ENCODE results near the gene TNFAIP8L2. TPM values are rescaled to one million over a fixed set of nuclear protein-coding genes. Genes with fewer than 3 reads are reported as not detected.
A peak's percentile ranks its signal among the peaks of the same experiment; 100 is the strongest.
"Not testable (repeated sequence)": the region's sequence is repeated elsewhere in the genome, so short reads cannot be mapped to it uniquely, and the experiment has no call there.

Gene TNFAIP8L2
- total RNA-seq, 2 donors from 2014 or later: 0.40 to 2.8 TPM

DNA sequence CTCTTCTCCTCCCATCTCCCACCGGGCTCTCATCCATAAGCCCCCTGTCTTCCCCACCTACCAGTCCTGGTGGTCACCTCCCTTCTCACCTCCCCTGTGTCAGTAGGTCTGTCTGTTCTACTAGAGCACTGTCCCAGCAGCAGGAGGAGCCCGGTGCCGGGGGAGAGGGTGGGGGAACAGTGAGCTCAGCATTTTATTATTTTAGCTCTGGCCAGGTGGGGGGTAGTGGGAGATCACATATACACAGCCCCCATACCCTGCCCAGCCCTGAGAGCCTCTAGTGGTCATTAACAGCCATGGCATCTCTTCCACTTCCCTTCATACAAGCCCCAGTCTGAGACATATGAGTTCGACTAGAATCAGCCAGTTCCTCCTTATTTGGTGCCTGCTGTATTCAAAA is 19.4 kb downstream of the TNFAIP8L2 start, which contains the start of gene TMOD4:
Gene TMOD4, minus strand, starts transcription at position 119 of the 400 bp plus-strand sequence. CDS start 1,106 bp downstream, outside the sequence.
- ATAC-seq (peak; percentile 55), DNase-seq (no peak)
- intact Hi-C loops (cut with DNase I, micrococcal nuclease): no loop called here

DNA sequence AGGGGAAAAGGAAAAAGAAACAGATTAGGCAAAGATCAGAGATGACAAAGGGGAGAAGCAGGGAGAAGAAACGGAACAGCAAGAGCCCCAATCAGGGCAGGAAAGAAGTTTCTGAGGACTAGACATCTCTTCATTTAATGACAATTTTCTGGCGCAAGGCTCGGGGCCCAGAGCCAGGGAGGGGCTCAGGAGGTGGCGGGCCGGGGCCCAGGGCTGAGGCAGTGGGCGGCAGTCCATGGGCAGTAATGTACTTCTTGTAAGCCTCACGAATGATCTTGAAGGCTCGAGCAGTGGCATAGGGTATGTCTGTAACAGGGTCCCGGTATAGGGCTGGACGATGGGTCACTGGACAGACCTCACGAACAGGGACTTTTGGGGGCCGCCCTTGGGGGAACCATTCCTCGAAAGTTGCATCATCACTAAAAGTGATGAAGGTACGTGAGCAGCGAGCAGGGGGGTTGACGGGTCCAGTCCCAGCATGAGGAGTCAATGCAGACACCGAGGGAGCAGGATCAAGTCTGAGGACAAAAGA is 20.1 kb downstream of the TNFAIP8L2 start:
- intact Hi-C loops (cut with DNase I, micrococcal nuclease): no loop called here
- ATAC-seq: no peak
- no peak for DNase-seq

DNA sequence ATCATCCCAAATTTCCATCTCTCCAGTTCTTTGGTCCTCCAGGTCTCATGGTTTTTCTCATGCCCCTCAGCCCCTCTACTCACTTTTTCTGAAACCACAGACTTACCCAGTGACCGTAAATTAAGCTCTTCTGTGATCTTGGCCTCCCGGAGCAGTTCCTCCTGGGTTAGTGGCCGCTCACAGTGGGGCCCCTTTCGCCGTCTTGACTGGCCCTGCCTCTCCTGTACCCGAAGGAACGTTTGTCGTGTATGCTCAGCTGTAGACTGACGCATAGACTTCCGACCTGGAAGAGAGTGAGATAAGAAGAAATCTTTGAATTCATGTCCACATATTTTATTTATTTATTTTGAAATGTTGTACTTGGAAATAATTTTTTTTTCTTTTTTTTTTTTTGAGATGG is 27.8 kb downstream of the TNFAIP8L2 start:
- DNase-seq (no peak), ATAC-seq (no peak)
- intact Hi-C loops (cut with DNase I, micrococcal nuclease): no loop called here

DNA sequence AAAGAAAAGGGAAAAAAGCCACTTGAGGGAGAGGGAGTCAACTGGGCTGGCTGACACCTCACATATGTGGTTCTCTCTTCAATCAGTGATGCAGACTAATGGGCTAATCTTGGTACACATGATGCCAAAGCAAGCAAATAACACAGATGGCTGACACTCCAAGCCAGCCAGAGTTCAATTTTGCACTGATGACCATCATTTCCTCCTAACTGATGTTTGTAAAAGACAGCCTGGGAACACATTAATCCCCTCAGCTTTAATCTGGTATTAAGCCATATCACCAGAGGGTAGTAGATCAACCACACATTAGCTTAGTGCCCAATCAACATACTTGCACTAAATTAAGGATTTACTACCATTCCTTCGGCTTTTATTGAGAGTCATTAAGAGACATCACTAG is 30.8 kb downstream of the TNFAIP8L2 start:
- DNase-seq (no peak), ATAC-seq (no peak)
- intact Hi-C loops (cut with DNase I, micrococcal nuclease): no loop called here

DNA sequence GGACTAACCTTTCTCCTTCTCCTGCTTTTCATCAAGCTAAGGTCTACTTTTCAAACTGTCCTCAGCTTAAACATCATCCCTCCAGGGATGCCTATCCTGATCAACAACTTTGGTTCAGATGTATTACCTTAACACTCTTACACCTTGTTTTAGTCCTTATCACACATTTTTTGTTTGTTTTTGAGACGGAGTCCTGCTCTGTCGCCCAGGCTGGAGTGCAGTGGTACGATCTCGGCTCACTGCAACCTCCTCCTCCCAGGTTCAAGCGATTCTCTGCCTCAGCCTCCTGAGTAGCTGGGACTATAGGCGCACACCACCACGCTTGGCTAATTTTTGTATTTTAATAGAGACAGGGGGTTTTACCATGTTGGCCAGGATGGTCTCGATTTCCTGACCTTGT is 32.2 kb downstream of the TNFAIP8L2 start:
- ATAC-seq; intact Hi-C loops (cut with DNase I, micrococcal nuclease); DNase-seq: not testable (repeated sequence)

DNA sequence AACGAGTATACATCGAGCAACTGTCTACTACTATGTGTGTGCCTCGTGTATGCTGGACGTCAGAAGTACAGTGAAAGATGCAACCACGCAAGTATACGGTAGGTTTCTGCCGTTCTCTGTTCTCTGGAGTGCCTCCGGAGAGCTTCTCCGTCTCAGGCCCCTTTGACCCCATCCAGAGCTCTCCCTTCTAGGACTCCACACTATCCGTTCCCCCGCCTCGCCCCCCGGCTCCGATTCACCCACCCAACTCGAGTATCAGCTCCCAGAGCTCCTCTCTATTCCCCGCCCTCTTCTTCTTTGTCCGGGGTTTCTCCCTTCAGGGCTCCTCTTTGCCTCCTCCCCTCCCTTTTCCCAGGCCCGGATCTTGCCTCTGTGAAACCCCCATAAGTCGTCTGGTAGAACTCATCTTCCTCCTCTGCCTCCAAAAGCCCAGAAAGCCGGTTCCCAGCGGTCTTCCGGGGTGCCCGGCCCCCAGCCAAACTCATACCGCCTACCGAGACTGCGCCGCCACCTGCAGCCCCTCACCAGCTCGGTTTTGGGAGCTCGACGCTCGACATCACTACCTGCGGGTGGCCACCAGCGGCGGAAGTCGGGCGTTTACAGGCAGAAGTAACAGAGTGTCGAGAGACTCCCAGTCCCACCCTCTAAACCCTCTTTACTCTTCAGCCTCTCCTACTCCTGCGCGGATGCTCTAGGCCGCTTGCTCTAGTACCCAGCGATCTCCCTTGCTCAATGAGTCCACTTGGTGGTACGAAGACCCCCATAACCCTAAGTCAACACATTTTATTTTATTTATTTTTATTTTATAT is 33.4 kb downstream of the TNFAIP8L2 start, which contains the start of gene VPS72:
Gene VPS72, minus strand, starts transcription at position 561 of the 809 bp plus-strand sequence. Its CDS starts 76 bp downstream, at position 485.
- DNase-seq: peak; percentile 87 to 90
- ATAC-seq: peak; percentile 94
- intact Hi-C loops (cut with DNase I, micrococcal nuclease): no loop called here

DNA sequence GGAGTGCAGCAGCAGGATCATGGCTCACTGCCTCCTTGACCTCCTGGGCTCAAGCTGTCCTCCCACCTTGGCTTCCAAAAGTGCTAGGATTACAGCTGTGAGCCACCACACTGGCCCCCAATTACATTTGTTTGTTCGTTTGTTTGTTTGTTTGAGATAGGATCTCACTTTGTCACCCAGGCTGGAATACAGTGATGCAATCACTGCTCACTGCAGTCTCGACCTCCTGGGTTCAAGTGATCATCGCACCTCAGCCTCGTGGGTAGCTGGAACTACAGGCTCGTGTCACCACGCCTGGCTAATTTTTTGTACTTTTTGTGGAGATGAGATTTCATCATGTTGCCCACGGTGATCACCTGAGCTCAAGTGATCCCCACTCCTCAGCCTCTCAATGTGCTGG is 35.6 kb downstream of the TNFAIP8L2 start:
- intact Hi-C loops (cut with DNase I, micrococcal nuclease): no loop called here
- ATAC-seq: no peak
- no peak for DNase-seq

DNA sequence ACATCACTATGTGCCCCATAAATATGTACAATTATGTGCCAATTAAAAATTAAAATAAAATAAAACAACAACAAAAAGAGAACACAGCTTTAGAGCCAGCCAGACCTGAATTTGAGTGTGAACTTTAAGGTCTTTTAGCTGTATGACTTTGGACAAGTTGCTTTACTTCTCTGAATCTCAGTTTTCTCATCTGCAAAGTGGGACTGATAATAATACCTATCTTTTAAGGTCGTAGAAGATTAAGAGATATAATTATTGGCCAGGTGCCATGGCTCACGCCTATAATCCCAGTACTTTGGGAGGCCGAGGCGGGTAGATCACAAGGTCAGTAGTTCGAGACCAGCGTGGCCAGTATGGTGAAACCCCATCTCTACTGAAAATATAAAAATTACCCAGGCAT is 36.9 kb downstream of the TNFAIP8L2 start:
- DNase-seq: no peak
- intact Hi-C loops (cut with DNase I, micrococcal nuclease): no loop called here

DNA sequence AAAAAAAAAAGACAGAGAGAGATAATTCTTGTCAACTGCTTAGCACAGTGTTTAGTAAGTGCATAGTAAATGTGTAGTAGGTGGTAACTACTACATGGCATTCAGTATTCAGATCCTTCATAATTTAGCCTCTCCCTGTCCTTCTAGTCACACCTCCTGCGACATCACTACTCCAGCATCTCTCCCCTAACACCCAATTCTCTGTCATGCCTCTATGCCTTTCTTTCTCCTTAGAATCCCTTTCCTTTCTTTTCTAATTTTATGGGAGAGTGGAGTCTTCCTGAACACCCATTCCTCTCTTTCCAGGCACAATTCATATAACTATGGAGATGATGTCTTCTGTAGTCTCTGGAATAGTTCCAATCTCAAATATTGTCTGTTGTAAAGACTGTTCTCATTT is 37.4 kb downstream of the TNFAIP8L2 start:
- DNase-seq: no peak
- intact Hi-C loops (cut with DNase I, micrococcal nuclease): no loop called here
- no peak for ATAC-seq

More for the DNA sequence above, 36.9 kb downstream of the TNFAIP8L2 start:
- no peak for ATAC-seq

DNA sequence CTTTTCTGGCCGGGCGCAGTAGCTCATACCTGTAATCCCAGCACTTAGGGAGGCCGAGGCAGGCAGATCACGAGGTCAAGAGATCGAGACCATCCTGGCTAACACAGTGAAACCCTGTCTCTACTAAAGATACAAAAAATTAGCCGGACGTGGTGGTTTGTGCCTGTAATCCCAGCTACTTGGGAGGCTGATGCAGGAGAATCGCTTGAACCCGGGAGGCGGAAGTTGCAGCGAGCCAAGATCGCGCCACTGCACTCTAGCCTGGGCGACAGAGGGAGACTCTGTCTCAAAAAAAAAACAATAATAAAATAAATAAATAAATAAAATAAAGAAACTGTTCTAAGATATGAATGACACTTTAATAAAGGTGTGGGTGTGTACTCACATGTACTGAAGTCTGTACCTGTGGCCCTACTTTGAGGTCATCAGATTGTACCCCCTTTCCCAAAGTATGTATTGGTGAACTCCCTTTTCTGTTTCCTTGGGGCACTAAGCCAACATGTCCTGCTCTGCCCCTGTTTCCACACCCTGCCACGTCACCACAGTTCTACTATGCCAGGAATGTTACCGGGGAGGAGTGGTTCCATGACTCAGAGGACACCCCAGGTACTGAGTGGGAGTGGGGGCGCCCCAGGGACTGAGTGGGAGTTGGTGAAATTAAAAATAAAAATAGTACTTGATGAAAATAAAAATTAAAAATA is 38.6 kb downstream of the TNFAIP8L2 start:
- DNase-seq (peak; percentile 86 to 94), ATAC-seq (peak; percentile 69)
- intact Hi-C loops (cut with DNase I, micrococcal nuclease): loop anchor here in 1 of 2 donors (5.0 kb wide), 1 partner anchor 57 kb away; the partner anchor contains the start of gene PSMD4

DNA sequence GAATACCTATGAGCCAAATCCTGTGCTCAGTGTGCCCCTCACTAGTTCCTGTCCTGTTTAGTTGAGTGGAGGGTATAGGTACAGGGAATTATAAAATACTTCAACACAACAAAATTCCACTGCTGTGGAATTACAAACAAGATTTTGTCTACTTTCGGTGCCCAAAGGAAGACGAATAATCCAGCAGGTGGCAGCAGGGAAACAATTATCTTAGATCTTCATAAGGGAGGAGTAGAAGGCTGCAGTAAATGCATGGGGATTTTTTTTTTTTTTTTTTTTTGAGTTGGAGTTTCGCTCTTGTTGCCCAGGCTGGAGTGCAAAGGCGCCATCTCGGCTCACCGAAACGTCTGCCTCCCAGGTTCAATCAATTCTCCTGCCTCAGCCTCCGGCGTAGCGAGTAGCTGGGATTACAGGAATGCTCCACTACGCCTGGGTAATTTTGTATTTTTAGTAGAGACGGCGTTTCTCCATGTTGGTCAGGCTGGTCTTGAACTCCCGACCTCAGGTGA is 39.9 kb downstream of the TNFAIP8L2 start:
- ATAC-seq (peak; percentile 48), DNase-seq (peak; percentile 80 to 83)
- intact Hi-C loops (cut with DNase I, micrococcal nuclease): loop anchor here in 1 of 2 donors (5.0 kb wide), 1 partner anchor 56 kb away; the partner anchor contains the start of gene PSMD4

DNA sequence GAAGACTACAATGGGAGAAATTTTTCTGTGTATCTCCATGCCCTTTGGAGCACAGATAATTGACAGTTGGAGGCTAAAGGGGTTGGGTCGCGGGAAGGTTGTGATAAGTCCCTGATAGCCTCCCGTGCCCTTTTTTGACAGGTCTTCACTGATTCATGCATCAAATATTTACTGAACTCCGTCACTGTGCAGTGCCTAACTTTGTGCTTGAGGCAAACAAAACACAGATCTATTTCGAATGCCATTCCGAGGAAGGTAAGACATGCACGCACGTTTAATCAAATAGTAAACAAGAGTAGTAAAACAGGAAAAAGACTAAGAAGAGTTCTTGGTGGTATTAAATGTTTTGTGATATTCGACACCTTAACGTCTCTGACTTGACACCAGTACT is 41.4 kb downstream of the TNFAIP8L2 start:
- ATAC-seq (peak; percentile 3), DNase-seq (peak in 1 of 2 donors; percentile 21)
- intact Hi-C loops (cut with DNase I, micrococcal nuclease): loop anchor here in 1 of 2 donors (5.0 kb wide), 1 partner anchor 54 kb away; the partner anchor contains the start of gene PSMD4

DNA sequence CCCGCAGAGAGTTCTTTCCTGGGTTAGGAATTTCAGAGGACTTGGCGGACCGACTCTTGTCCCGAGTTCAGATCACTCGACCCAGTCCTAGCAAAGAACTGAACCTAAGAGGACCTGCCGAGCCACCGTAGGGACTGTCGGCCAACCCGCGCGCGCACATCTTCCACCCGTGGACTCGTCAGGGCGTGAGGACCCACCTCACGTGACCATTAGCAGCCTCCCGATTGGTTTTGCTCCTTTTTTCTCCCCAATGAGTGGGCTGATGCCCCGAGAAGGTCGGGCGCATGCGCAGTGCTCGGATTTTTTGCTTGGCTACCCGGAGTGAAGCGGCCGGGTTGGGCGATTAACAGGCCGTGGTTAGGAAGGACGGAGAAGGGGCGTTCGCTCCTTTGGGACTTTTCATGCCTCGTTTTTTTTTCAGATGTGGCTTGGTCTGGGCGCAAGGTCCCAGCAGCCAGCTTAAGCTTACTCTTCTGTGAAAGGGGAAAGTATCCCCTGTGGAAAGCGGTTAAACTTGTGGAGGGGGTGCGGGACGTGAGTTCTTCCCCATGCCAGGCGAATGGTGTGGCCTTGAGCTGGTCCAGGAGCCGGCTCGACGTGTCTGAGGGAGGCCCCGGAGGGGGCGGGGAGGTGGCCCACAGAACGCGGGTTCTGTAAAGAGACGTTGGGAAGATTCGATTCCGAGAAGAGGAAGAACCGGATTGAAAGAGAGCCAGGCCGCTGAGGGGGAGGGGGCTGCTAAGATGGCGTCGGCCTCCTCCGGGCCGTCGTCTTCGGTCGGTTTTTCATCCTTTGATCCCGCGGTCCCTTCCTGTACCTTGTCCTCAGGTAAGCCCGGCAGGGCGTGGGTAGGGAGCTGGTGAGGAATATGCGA is 42.0 kb downstream of the TNFAIP8L2 start, which contains the start of gene PIP5K1A:
Gene PIP5K1A, plus strand, starts transcription at position 299 of the 874 bp plus-strand sequence. Its CDS starts 445 bp downstream, at position 744.
- intact Hi-C loops (cut with DNase I, micrococcal nuclease): loop anchor here in 1 of 2 donors (5.0 kb wide), 1 partner anchor 54 kb away; the partner anchor contains the start of gene PSMD4
- ATAC-seq (peak; percentile 72), DNase-seq (peak; percentile 99)

DNA sequence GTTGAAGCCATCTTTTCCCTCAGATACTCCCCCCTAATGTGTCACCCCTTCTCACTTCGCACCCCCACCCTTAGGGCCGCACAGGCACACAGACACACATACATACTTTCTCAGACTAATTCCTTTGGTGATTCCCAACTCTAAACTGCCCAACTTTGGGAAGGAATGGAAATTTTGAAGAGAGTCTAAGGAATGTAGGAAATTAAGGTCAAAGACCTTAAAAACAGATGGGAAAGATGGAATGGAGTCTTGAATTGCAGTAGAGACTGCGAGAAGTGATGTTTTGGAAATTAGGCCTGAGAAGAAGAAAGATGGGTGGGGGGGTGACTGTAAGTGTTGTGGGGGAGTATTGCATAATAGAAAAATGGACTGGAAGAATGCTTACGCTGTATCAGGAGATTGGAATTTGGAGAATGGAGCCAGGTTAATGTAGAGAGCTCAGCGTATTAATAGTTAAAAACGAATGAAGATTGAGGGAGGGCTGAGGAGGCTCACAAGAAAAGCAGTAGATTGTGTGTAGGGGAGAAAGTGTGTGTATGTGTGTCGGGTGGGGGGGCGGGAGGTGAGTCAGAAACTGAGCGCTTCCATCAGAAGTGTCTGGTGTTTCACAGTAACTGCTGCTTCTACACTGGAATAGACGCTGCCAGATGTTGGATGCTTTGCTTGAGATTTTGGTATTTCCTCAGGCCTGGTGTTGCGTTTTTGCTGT is 43.6 kb downstream of the TNFAIP8L2 start:
- intact Hi-C loops (cut with DNase I, micrococcal nuclease): loop anchor here in 1 of 2 donors (5.0 kb wide), 1 partner anchor 52 kb away; the partner anchor contains the start of gene PSMD4
- DNase-seq: no peak
- ATAC-seq: no peak

DNA sequence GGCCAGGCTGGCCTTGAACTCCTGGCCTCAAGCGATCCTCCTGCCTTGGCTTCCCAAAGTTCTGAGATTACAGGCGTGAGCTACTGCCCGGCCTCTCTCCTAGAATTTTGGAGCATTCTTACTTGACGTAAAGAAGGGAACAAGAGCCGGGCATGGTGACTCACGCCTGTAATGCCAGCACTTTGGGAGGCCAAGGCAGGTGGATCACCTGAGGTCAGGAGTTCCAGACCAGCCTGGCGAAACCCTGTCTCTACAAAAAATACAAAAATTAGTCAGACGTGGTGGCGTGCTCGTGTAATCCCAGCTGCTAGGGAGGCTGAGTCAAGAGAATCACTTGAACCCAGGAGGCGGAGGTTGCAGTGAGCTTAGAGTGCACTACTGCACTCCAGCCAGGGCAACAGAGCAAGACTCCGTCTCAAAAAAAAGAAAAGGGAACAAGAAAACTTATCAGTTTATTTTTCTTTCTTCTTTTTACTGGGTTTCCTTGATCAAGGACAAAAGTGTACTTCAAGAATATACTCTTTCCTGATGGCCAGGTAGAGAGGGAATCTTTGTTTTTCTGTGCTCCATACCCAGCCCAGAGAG is 49.0 kb downstream of the TNFAIP8L2 start:
- intact Hi-C loops (cut with DNase I, micrococcal nuclease); DNase-seq; ATAC-seq: not testable (repeated sequence)

All from left colon (tissue), 2 donors.